Sigmoid colon (tissue), 4 donors: ENCODE results near the gene NAT16.

Experiments used
- EP300 ChIP-seq, 4 donors: sonication (generic); formaldehyde crosslinking; IDR thresholded peaks; one replicate each; pipeline ENCODE4 v1.6.1; 2017; ENCODE audit warnings: antibody characterized with exemption in 4 of 4
- POLR2A ChIP-seq, 2 donors: fragments of 450-650 bp; IDR thresholded peaks; one replicate each; pipeline ENCODE4 v1.6.1; 2016; ENCODE audit warnings: antibody characterized with exemption in 2 of 2, mild to moderate bottlenecking in 2 of 2, moderate library complexity in 2 of 2
- TF ChIP-seq, protein P1 (sequence below), 4 experiments: fragments of 450-650 bp in 3 of 4; fragments of 200-600 bp in 1 of 4; IDR thresholded peaks; one replicate each; pipeline ENCODE4 v1.5.1; 2016 to 2019; ENCODE audit warnings: antibody characterized with exemption in 4 of 4, mild to moderate bottlenecking in 3 of 4, moderate library complexity in 2 of 4

GRCh38 chr7:101223528-101223927 lies 43.4 kb upstream of the NAT16 start:
- TF ChIP-seq, protein P1, sequence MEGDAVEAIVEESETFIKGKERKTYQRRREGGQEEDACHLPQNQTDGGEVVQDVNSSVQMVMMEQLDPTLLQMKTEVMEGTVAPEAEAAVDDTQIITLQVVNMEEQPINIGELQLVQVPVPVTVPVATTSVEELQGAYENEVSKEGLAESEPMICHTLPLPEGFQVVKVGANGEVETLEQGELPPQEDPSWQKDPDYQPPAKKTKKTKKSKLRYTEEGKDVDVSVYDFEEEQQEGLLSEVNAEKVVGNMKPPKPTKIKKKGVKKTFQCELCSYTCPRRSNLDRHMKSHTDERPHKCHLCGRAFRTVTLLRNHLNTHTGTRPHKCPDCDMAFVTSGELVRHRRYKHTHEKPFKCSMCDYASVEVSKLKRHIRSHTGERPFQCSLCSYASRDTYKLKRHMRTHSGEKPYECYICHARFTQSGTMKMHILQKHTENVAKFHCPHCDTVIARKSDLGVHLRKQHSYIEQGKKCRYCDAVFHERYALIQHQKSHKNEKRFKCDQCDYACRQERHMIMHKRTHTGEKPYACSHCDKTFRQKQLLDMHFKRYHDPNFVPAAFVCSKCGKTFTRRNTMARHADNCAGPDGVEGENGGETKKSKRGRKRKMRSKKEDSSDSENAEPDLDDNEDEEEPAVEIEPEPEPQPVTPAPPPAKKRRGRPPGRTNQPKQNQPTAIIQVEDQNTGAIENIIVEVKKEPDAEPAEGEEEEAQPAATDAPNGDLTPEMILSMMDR (IDR thresholded peaks at IDR 0.05): no peak
- TF ChIP-seq EP300 (IDR thresholded peaks at IDR 0.05) (no peak), POLR2A (IDR thresholded peaks at IDR 0.05) (no peak)
